Measurements from ENCODE around the gene TFCP2. TPM values are rescaled to one million over a fixed set of nuclear protein-coding genes. Genes with fewer than 3 reads are reported as not detected.
A peak's percentile ranks its signal among the peaks of the same experiment; 100 is the strongest.

The TFCP2 gene
- total and polyA plus RNA-seq, 2 of the 13 experiments (the other 11 are each of a cell fraction or from before 2014, with no cell fraction given) = 7.6 to 10.0 TPM

- no TSS peak for BruUV-seq (replicated peaks)
- POLR2A ChIA-PET = interaction anchor here (0.6 kb wide), 1 partner anchor 11 kb away, joined by 3 read pairs; no protein-coding TSS in a partner anchor
- WGBS (ENCODE audit: low lambda C conversion rate) = 99% methylated on average over 3 of the region's 3 CpGs
Observed at GRCh38 chr12:51156245-51156765, 16.6 kb downstream of the TFCP2 start.

GRCh38 chr12:51152953-51153352 lies 20.0 kb downstream of the TFCP2 start:
- intact Hi-C loops (cut with micrococcal nuclease; ENCODE audit: unreplicated experiment) = no loop called here
- FAIRE-seq (no peak), ATAC-seq (no peak), DNase-seq (ENCODE audit: low spot score) (no peak)
- ChIA-PET POLR2A (no interaction called here), CTCF (ENCODE audit: low intra/inter-chr PET ratio, low total read pairs) (no interaction called here)
- Histone ChIP-seq H3K27ac (ENCODE audit: extremely low read length, insufficient read depth, low read length) (no peak overlapping the region), H3K27me3 (ENCODE audit: control insufficient read depth in 1 of 2, insufficient read depth in 2 of 2, low read length in 2 of 2) (no peaks in the 10 kb centered on the region), H2AFZ (ENCODE audit: low read length) (no peak overlapping the region), H3K9ac (ENCODE audit: insufficient read depth, low read depth, low read length) (no peak overlapping the region), H3K79me2 (ENCODE audit: insufficient read depth, low read length) (no peaks in the 10 kb centered on the region), H4K20me1 (ENCODE audit: insufficient read depth, low read length) (no peaks in the 10 kb centered on the region), H3K4me2 (ENCODE audit: low read depth, low read length) (no peak overlapping the region), H3K4me1 (ENCODE audit: insufficient read depth, low read length) (no peaks in the 10 kb centered on the region), H3K4me3 (replicated peaks in 1 of 3; ENCODE audit: insufficient read depth in 1 of 3, low read depth in 2 of 3, low read length in 3 of 3) (no peak overlapping the region), H3K36me3 (replicated peaks in 1 of 2; ENCODE audit: control insufficient read depth in 1 of 2, insufficient read depth in 2 of 2, low read length in 2 of 2) (no peaks in the 10 kb centered on the region; a peak in 1 of 5 replicates), H3K9me3 (ENCODE audit: low read length) (no peaks in the 10 kb centered on the region)
- BruUV-seq (replicated peaks) = no TSS peak
- in situ Hi-C loops (cut with HindIII; ENCODE audit: extremely low pct_ligation_motif_present, low pct_unique_long_range_greater_than_20kb) = no loop called here
- TF ChIP-seq KDM2A (CRISPR knock-in tag; IDR thresholded peaks at IDR 0.05; ENCODE audit: borderline replicate concordance, low read depth) (no peak), ZNF121 (CRISPR knock-in tag; IDR thresholded peaks at IDR 0.05) (peak; percentile 70; the same call in 1 of the 2 replicates)
- WGBS (ENCODE audit: low lambda C conversion rate) = 91% methylated on average over 1 of the region's 1 CpG

More at GRCh38 chr12:51156245-51156765, 16.6 kb downstream of the TFCP2 start:
- H2AFZ ChIP-seq (ENCODE audit: low read length) = no peak overlapping the region
- CTCF ChIA-PET (ENCODE audit: low intra/inter-chr PET ratio, low total read pairs) = no interaction called here
- ATAC-seq = no peak
- no peaks in the 10 kb centered on the region for H3K9me3 ChIP-seq (ENCODE audit: low read length)
- TF ChIP-seq MAFK (conservative IDR thresholded peaks at IDR 0.05 in 1 of 2, IDR thresholded peaks at IDR 0.05 in 1 of 2; ENCODE audit: low read length in 2 of 2) = peak; percentile 63 to 77
- no peak for TF ChIP-seq ZNF510 (CRISPR knock-in tag; IDR thresholded peaks at IDR 0.05; ENCODE audit: low read depth)
- TF ChIP-seq MAFF (IDR thresholded peaks at IDR 0.05; ENCODE audit: low read depth, low read length) = peak; percentile 69
- H3K27ac ChIP-seq (ENCODE audit: extremely low read length, insufficient read depth, low read length) = no peak overlapping the region
- FAIRE-seq = no peak
- no peaks in the 10 kb centered on the region for H3K27me3 ChIP-seq (ENCODE audit: control insufficient read depth in 1 of 2, insufficient read depth in 2 of 2, low read length in 2 of 2)
- intact Hi-C loops (cut with micrococcal nuclease; ENCODE audit: unreplicated experiment) (no loop called here), in situ Hi-C loops (cut with HindIII; ENCODE audit: extremely low pct_ligation_motif_present, low pct_unique_long_range_greater_than_20kb) (no loop called here)
- peaks cover 7% of the 10 kb centered on the region for H3K4me1 ChIP-seq (ENCODE audit: insufficient read depth, low read length)
- no peak overlapping the region for H3K9ac ChIP-seq (ENCODE audit: insufficient read depth, low read depth, low read length)
- peaks cover 4% of the 10 kb centered on the region for H3K79me2 ChIP-seq (ENCODE audit: insufficient read depth, low read length)
- H4K20me1 ChIP-seq (ENCODE audit: insufficient read depth, low read length) = no peaks in the 10 kb centered on the region
- H3K4me2 ChIP-seq (ENCODE audit: low read depth, low read length) = no peak overlapping the region
- DNase-seq (ENCODE audit: low spot score) = no peak
- H3K4me3 ChIP-seq (replicated peaks in 1 of 3; ENCODE audit: insufficient read depth in 1 of 3, low read depth in 2 of 3, low read length in 3 of 3) = no peak overlapping the region
- H3K36me3 ChIP-seq (replicated peaks in 1 of 2; ENCODE audit: control insufficient read depth in 1 of 2, insufficient read depth in 2 of 2, low read length in 2 of 2) = no peaks in the 10 kb centered on the region; a peak in 1 of 5 replicates

Data from HepG2 (cell line).